ENCODE measurements around the gene MAEA.
"Not testable (repeated sequence)": the region's sequence is repeated elsewhere in the genome, so short reads cannot be mapped to it uniquely, and the experiment has no call there.

Gene MAEA

DNA sequence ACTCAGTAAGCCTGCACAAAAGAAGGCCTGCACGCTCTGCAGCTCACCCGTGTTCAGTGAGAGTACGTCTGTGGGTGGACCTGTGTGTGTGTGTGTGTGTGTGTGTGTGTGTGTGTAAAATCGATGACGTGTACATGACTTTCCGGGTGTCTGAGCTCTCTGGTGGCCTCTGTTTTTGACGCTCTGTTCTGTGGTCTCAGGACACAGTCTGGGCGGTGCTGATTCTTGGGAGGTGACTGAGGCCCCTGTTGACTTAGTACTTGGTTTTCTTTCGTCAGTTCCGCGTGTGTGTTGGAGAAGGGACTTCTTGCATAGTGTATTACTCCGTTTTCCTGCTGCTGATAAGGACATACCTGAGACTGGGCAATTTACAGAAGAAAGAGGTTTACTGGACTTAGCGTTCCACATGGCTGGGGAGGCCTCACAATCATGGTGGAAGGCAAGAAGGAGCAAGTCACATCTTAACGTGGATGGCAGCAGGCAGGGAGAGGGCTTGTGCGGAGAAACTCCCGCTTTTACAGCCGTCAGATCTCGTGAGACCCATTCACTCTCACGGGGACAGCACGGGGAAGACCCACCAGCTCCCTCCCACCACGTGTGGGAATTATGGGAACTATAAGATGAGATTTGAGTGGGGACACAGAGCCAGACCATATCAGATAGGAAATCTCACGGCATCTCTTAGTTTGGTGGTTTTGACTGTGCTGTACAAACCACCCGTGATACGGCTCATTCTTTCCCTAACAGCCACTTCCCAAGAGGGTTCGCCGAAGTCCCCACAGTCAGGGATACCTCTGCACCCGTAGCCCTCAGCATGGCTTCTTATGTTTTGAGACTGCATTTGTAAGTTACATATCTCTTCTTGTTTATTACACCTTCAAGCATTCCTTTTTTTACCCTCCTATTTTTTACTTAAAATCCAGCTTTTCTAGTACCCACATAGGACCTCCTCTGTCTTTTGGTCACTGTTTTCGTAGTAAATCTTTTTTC, 81.8 kb downstream of the MAEA start:
- H3K36me3 ChIP-seq (ENCODE audit: insufficient read depth, low read length), result peaks cover 6% of the 10 kb centered on the region; the same call in 1 of the 2 replicates
- no peaks in the 10 kb centered on the region for H3K4me1 ChIP-seq (ENCODE audit: control insufficient read depth, insufficient read depth, low read length, unreplicated experiment)
- no peak overlapping the region for H3K4me3 ChIP-seq (ENCODE audit: low read depth, low read length)
- no peak overlapping the region for H2AFZ ChIP-seq (ENCODE audit: low read length, unreplicated experiment)
- H3K27me3 ChIP-seq (ENCODE audit: insufficient read depth, low read length), result no peaks in the 10 kb centered on the region
- H3K79me2 ChIP-seq (ENCODE audit: control insufficient read depth, insufficient read depth, low read length, unreplicated experiment), result no peaks in the 10 kb centered on the region
- H3K27ac ChIP-seq (ENCODE audit: low read depth, low read length), result no peak overlapping the region

DNA sequence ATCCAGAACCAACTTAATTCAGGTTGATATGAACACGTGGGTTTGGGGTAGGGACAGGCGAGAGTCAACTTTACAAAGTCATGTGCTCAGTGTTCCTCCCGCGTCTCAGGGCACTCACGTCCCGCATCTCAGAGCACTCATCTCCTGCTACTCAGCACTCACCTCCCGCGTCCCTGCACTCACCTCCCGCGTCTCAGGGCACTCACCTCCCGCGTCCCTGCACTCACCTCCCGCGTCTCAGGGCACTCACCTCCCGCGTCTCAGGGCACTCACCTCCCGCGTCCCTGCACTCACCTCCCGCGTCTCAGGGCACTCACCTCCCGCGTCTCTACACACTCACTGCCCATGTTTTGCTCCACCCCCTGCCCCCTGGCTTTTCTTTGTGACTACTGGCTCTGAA, 82.9 kb downstream of the MAEA start:
- H3K4me3 ChIP-seq (ENCODE audit: low read depth, low read length); H3K79me2 ChIP-seq (ENCODE audit: control insufficient read depth, insufficient read depth, low read length, unreplicated experiment); H2AFZ ChIP-seq (ENCODE audit: low read length, unreplicated experiment); H3K27ac ChIP-seq (ENCODE audit: low read depth, low read length); H3K4me1 ChIP-seq (ENCODE audit: control insufficient read depth, insufficient read depth, low read length, unreplicated experiment); H3K27me3 ChIP-seq (ENCODE audit: insufficient read depth, low read length); H3K36me3 ChIP-seq (ENCODE audit: insufficient read depth, low read length): not testable (repeated sequence)

DNA sequence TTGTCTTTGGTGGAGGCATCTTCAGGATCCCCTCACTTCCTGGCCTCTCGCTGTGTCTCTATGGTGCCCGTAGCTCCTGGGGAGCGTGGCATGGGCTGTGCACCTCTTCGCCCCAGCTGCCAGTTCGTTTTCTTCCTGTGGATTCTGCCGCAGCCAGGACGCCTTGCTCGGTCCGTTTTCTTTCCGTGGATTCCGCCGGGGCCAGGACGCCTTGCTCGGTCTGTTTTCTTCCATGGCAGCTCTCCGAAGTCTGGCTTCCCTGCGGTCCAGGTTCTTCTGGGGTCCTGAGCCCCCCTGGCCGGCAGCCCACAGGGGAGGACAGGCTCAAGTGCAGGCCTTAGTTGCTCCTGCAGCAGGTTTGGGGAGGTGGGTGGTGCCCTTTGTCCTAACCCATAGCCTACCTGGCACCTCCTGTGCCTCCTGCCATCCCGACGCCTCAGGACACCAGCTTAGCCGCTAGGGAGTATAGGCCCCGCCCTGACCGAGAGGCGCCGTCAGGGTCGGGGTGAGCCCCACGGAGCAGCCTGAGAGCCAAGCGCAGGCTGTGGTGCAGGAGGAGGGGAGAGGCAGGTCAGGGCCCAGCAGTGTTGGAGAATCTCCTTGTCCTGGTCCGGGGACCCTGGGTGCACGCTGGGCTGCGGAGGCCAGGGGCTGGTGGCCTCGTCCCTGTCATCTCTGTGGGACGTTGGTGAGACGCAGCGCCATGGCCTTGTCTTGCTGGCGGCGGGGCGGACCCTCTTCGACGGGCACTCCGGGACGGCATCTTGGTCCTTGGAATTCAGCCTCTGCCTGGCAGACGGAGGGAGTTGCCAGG, 84.4 kb downstream of the MAEA start:
- H3K27ac ChIP-seq (ENCODE audit: low read depth, low read length), result no peak overlapping the region
- no peak overlapping the region for H2AFZ ChIP-seq (ENCODE audit: low read length, unreplicated experiment)
- no peak overlapping the region for H3K4me3 ChIP-seq (ENCODE audit: low read depth, low read length)
- no peaks in the 10 kb centered on the region for H3K4me1 ChIP-seq (ENCODE audit: control insufficient read depth, insufficient read depth, low read length, unreplicated experiment)
- H3K36me3 ChIP-seq (ENCODE audit: insufficient read depth, low read length), result peaks cover 6% of the 10 kb centered on the region; the same call in 1 of the 2 replicates
- H3K79me2 ChIP-seq (ENCODE audit: control insufficient read depth, insufficient read depth, low read length, unreplicated experiment), result no peaks in the 10 kb centered on the region
- H3K27me3 ChIP-seq (ENCODE audit: insufficient read depth, low read length), result no peaks in the 10 kb centered on the region

DNA sequence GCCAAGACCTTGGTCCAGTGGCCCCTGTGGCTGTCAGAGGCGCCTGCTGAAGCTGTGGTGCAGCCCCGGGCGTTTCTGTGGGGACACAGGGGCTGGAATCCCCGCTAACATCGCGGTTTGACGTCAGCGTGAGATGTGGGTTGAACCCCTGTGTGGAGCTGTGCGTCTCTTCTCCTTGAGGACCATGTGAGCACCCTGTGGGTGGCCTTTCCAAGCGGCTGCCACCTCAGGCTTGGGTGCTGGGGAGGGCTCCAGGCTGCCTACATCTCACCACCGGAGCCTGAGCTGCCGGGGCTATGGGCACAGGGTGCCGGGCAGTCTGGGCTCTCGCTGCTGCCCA, 85.0 kb downstream of the MAEA start:
- Histone ChIP-seq H3K4me3 (ENCODE audit: low read depth, low read length) (no peak overlapping the region), H2AFZ (ENCODE audit: low read length, unreplicated experiment) (no peak overlapping the region), H3K27ac (ENCODE audit: low read depth, low read length) (no peak overlapping the region), H3K36me3 (ENCODE audit: insufficient read depth, low read length) (peaks cover 6% of the 10 kb centered on the region; the same call in 1 of the 2 replicates), H3K79me2 (ENCODE audit: control insufficient read depth, insufficient read depth, low read length, unreplicated experiment) (no peaks in the 10 kb centered on the region), H3K27me3 (ENCODE audit: insufficient read depth, low read length) (no peaks in the 10 kb centered on the region), H3K4me1 (ENCODE audit: control insufficient read depth, insufficient read depth, low read length, unreplicated experiment) (no peaks in the 10 kb centered on the region)

DNA sequence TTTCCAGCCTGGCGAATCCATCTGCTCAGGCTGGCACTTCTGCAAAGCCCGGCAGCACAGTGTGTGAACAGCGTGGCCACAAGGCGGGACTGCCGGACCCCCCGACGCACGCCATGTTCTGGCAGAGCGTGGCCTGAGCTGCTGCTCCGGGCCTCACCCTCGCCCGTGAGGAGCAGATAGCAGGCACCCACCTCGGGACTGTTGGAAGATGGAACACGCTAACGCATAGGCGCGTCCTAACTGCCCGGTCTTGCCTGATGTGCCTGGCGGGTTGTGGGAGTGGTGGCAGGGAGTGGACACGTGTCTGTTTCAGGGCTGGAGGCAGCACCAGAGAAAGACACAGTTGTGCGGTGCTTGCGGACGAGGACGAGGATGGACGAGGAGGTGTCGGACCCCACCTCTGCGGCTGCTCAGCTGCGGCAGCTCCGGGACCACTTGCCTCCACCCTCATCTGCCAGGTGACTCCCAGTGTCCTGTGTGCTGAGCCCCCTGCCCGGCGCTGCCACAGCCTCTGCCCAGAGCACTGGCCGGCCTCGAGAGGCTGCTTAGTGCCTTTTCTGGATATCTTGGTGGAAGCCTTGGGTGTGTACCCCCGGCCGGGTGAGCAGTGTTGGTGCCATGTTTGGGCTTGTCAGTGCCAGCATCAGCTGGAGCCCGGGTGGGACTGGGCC, 85.5 kb downstream of the MAEA start:
- Histone ChIP-seq H2AFZ (ENCODE audit: low read length, unreplicated experiment) (no peak overlapping the region), H3K36me3 (ENCODE audit: insufficient read depth, low read length) (peaks cover 6% of the 10 kb centered on the region; the same call in 1 of the 2 replicates), H3K27me3 (ENCODE audit: insufficient read depth, low read length) (no peaks in the 10 kb centered on the region), H3K27ac (ENCODE audit: low read depth, low read length) (no peak overlapping the region), H3K4me1 (ENCODE audit: control insufficient read depth, insufficient read depth, low read length, unreplicated experiment) (no peaks in the 10 kb centered on the region), H3K79me2 (ENCODE audit: control insufficient read depth, insufficient read depth, low read length, unreplicated experiment) (no peaks in the 10 kb centered on the region), H3K4me3 (ENCODE audit: low read depth, low read length) (no peak overlapping the region)

DNA sequence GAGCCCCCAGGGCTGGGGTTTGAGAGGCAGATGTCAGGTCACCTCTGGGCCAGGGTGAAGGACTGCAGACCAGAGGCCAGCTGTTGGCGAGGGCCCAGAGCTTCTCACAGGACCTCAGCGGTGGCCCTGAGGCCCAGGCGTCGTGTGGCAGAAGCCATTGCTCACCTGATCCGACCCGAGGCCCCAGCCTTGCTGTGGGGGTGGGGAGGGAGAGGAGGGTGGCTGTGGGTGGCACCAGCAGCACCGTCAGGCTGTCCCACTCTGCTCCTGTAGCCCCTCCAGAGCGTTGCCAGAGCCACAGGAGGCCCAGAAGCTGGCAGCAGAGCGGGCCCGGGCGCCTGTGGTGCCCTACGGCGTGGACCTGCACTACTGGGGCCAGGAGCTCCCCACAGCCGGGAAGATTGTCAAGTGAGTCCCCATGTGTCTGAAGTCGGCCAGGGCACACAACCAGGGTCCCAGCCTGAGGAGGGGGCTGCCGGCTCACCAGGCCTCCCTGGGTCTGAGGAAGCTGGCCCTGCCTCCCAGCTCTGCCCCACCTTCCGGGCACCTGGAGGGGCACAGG, 86.2 kb downstream of the MAEA start:
- Histone ChIP-seq H3K36me3 (ENCODE audit: insufficient read depth, low read length) (peaks cover 6% of the 10 kb centered on the region; the same call in 1 of the 2 replicates), H3K79me2 (ENCODE audit: control insufficient read depth, insufficient read depth, low read length, unreplicated experiment) (no peaks in the 10 kb centered on the region), H3K4me1 (ENCODE audit: control insufficient read depth, insufficient read depth, low read length, unreplicated experiment) (no peaks in the 10 kb centered on the region), H3K4me3 (ENCODE audit: low read depth, low read length) (no peak overlapping the region), H3K27me3 (ENCODE audit: insufficient read depth, low read length) (no peaks in the 10 kb centered on the region), H2AFZ (ENCODE audit: low read length, unreplicated experiment) (no peak overlapping the region), H3K27ac (ENCODE audit: low read depth, low read length) (no peak overlapping the region)

DNA sequence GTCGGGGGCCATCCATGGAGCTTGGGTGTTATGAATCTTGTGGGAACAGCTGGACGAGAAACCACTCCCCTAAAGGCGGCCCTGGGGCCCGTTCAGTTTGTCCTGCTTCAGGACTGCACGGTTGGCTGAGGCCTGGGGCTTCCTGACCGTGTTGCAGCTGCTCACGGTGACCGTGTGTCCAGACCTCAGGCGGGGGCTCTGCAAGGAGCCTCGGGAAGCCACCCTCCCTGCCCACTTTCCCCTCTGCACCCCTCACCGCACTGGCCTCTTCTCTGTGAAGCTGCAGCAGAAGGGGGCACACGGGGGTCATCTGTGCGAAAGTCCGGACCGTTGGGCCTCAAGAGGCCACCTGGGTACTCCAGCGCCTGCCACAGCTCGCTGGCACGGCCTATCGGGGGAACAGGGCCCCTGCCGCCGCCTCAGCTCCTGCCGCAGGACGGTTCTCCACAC, 86.7 kb downstream of the MAEA start:
- peaks cover 6% of the 10 kb centered on the region; the same call in 1 of the 2 replicates for H3K36me3 ChIP-seq (ENCODE audit: insufficient read depth, low read length)
- no peaks in the 10 kb centered on the region for H3K4me1 ChIP-seq (ENCODE audit: control insufficient read depth, insufficient read depth, low read length, unreplicated experiment)
- no peaks in the 10 kb centered on the region for H3K79me2 ChIP-seq (ENCODE audit: control insufficient read depth, insufficient read depth, low read length, unreplicated experiment)
- H2AFZ ChIP-seq (ENCODE audit: low read length, unreplicated experiment), result no peak overlapping the region
- H3K27ac ChIP-seq (ENCODE audit: low read depth, low read length), result no peak overlapping the region
- H3K27me3 ChIP-seq (ENCODE audit: insufficient read depth, low read length), result no peaks in the 10 kb centered on the region
- no peak overlapping the region for H3K4me3 ChIP-seq (ENCODE audit: low read depth, low read length)

DNA sequence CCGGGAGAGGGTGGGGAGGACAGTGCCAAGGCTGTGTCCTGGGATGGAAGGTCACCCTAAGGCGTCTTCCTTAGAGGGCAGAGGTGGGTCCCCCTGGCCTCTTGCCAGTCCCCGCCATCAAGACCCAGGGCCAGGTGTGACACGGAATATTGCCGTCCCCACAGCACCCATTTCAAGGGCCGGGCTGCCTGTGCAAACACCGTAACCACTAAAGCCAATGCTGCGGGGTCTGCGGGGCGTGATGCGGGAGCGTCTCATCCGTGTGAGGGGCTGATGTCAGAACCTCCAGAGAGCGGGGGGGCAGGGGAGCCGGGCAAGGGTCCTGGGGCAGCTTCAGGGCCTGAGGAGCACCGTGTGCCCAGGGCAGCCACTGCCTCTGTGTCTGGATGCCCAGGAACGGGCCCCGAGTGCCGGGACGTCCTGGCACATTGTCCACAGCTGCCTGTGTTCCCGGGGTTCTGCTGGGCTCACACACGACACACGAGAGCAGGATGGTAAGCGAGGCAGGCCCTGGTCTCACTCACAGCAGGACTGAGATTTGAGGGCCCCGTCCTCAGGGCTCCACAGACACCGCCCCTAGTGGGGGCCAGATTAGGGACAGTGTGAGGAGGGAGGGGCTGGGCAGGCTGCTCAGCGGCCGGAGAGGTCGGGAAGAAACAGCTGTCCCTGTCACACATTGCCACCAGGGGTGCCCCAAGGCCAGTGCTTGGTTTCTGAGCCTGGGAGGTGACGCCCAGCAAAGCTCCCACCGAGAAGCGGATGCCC, 87.3 kb downstream of the MAEA start:
- Histone ChIP-seq H3K36me3 (ENCODE audit: insufficient read depth, low read length) (peaks cover 4% of the 10 kb centered on the region; the same call in 1 of the 2 replicates), H3K27ac (ENCODE audit: low read depth, low read length) (no peak overlapping the region), H3K4me3 (ENCODE audit: low read depth, low read length) (no peak overlapping the region), H2AFZ (ENCODE audit: low read length, unreplicated experiment) (no peak overlapping the region), H3K79me2 (ENCODE audit: control insufficient read depth, insufficient read depth, low read length, unreplicated experiment) (no peaks in the 10 kb centered on the region), H3K27me3 (ENCODE audit: insufficient read depth, low read length) (no peaks in the 10 kb centered on the region), H3K4me1 (ENCODE audit: control insufficient read depth, insufficient read depth, low read length, unreplicated experiment) (no peaks in the 10 kb centered on the region)

DNA sequence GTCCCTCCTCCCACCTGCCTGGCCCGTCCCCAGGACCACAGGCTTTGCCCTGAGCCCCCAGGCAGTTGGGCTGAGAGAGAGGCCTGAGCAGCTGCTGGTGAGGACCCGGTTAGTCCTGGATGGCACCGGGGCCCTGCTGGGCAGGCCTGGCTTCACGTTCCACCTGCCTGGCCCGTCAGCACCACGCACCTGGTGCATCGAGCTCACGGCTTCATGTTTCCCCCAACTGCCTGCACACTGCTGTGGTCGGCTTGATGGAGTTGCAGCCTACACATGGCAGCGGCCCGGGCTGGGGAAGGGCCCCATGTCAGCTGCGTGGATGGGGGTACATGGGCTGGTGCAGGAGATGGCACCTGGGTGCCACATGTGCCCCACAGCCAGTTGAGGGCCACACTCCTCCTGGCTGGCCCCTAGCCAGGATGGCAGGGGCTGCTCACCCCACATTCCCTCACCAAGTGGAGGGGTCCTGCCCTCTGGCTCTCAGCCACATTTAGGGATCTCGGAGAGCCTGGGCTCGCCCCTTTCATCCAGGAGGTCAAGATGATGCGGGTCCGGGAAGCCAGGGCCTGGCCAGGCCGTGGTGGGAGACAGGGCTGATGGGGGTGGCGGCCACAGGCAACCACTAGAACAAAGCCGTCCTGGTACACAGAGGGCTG, 88.0 kb downstream of the MAEA start:
- Histone ChIP-seq H3K4me1 (ENCODE audit: control insufficient read depth, insufficient read depth, low read length, unreplicated experiment) (no peaks in the 10 kb centered on the region), H3K27me3 (ENCODE audit: insufficient read depth, low read length) (no peaks in the 10 kb centered on the region), H2AFZ (ENCODE audit: low read length, unreplicated experiment) (no peak overlapping the region), H3K79me2 (ENCODE audit: control insufficient read depth, insufficient read depth, low read length, unreplicated experiment) (no peaks in the 10 kb centered on the region), H3K36me3 (ENCODE audit: insufficient read depth, low read length) (no peaks in the 10 kb centered on the region), H3K4me3 (ENCODE audit: low read depth, low read length) (no peak overlapping the region), H3K27ac (ENCODE audit: low read depth, low read length) (no peak overlapping the region)

All from ACC112 (cell line).